Measurements from ENCODE around the gene GBP7.

- TF ChIP-seq CTCF (conservative IDR thresholded peaks at IDR 0.05; ENCODE audit: low read length) (no peak), EZH2phosphoT487 (IDR thresholded peaks at IDR 0.05; ENCODE audit: borderline replicate concordance, low read depth, low read length) (no peak)
Observed at GRCh38 chr1:89149976-89150375, 25.8 kb downstream of the GBP7 start.

All from OCI-LY7 (cell line).